ENCODE data around the gene OR52I1. TPM values are rescaled to one million over a fixed set of nuclear protein-coding genes. Genes with fewer than 3 reads are reported as not detected.
A peak's percentile ranks its signal among the peaks of the same experiment; 100 is the strongest.

The OR52I1 gene
- total RNA-seq, 1 donor from 2014 or later = not detected

DNA sequence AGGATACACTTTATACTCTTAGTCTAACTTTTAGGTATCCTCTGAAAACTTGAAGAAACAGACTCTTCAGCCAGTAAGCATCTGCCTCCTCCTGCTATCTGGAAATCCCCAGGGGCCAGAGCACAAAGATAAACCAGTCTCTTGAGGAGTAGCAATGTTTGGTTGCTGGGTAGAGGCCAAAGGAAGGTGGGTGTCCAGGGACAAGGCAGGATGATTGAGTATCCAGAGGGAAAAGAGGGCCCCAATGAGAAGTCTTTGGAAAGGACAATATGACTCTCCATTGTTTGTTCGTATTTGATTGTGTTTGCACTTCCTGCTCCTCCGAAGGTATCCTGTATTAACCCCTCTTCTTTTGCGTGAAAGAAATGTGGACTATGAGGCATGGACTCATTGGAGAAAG is 4.8 kb upstream of the OR52I1 start:
- Histone ChIP-seq H3K27ac (ENCODE audit: low read depth, low read length) (no peak overlapping the region), H3K4me2 (ENCODE audit: low read length) (no peak overlapping the region), H3K27me3 (ENCODE audit: insufficient read depth, low read length) (no peaks in the 10 kb centered on the region), H3K4me3 (ENCODE audit: insufficient read depth, low read depth, low read length) (no peak overlapping the region), H2AFZ (ENCODE audit: low read depth, low read length) (no peak overlapping the region), H3K9ac (ENCODE audit: low read length) (no peak overlapping the region), H3K36me3 (ENCODE audit: insufficient read depth, low read length) (no peaks in the 10 kb centered on the region), H3K9me3 (ENCODE audit: insufficient read depth, low read depth, low read length) (no peaks in the 10 kb centered on the region), H3K79me2 (ENCODE audit: insufficient read depth, low read length) (no peaks in the 10 kb centered on the region), H4K20me1 (ENCODE audit: insufficient read depth, low read length) (no peaks in the 10 kb centered on the region), H3K4me1 (ENCODE audit: insufficient read depth, low read length) (no peaks in the 10 kb centered on the region)
- H3K27ac Mint-ChIP-seq (ENCODE audit: unreplicated experiment) = no peak overlapping the region
- no peaks in the 10 kb centered on the region for H3K9me3 Mint-ChIP-seq (ENCODE audit: unreplicated experiment)
- no peaks in the 10 kb centered on the region for H3K36me3 Mint-ChIP-seq (ENCODE audit: low read depth, unreplicated experiment)
- no peak for DNase-seq (ENCODE audit: low read depth)
- no peak for FAIRE-seq
- TF ChIP-seq CTCF (IDR thresholded peaks at IDR 0.05; ENCODE audit: insufficient read depth, low read depth, low read length) = no peak
- TF ChIP-seq EZH2 (IDR thresholded peaks at IDR 0.05; ENCODE audit: insufficient read depth, low read length) = no peak
- peaks cover 19% of the 10 kb centered on the region for H3K27me3 Mint-ChIP-seq (ENCODE audit: low read depth, unreplicated experiment)
- no peaks in the 10 kb centered on the region for H3K4me1 Mint-ChIP-seq (ENCODE audit: low read depth, unreplicated experiment)
- H3K4me3 Mint-ChIP-seq (ENCODE audit: unreplicated experiment) = no peak overlapping the region

GRCh38 chr11:4605057-4605456 is 11.2 kb downstream of the OR52I1 start:
- Mint-ChIP-seq H3K9me3 (ENCODE audit: unreplicated experiment) (no peaks in the 10 kb centered on the region), H3K36me3 (ENCODE audit: low read depth, unreplicated experiment) (peaks cover 16% of the 10 kb centered on the region), H3K27ac (ENCODE audit: unreplicated experiment) (no peak overlapping the region), H3K4me1 (ENCODE audit: low read depth, unreplicated experiment) (peaks cover 4% of the 10 kb centered on the region), H3K4me3 (ENCODE audit: unreplicated experiment) (no peak overlapping the region), H3K27me3 (ENCODE audit: low read depth, unreplicated experiment) (no peaks in the 10 kb centered on the region)
- Histone ChIP-seq H2AFZ (ENCODE audit: low read depth, low read length) (no peak overlapping the region), H3K9me3 (ENCODE audit: insufficient read depth, low read depth, low read length) (no peaks in the 10 kb centered on the region), H3K9ac (ENCODE audit: low read length) (no peak overlapping the region), H3K4me2 (ENCODE audit: low read length) (no peak overlapping the region), H3K4me1 (ENCODE audit: insufficient read depth, low read length) (peaks cover 7% of the 10 kb centered on the region), H3K36me3 (ENCODE audit: insufficient read depth, low read length) (peaks cover 3% of the 10 kb centered on the region), H3K4me3 (ENCODE audit: insufficient read depth, low read depth, low read length) (no peak overlapping the region), H4K20me1 (ENCODE audit: insufficient read depth, low read length) (no peaks in the 10 kb centered on the region), H3K79me2 (ENCODE audit: insufficient read depth, low read length) (no peaks in the 10 kb centered on the region), H3K27me3 (ENCODE audit: insufficient read depth, low read length) (no peaks in the 10 kb centered on the region), H3K27ac (ENCODE audit: low read depth, low read length) (no peak overlapping the region)
- TF ChIP-seq EZH2 (IDR thresholded peaks at IDR 0.05; ENCODE audit: insufficient read depth, low read length) = no peak
- no peak for TF ChIP-seq CTCF (IDR thresholded peaks at IDR 0.05; ENCODE audit: insufficient read depth, low read depth, low read length)
- DNase-seq (ENCODE audit: low read depth) = no peak
- no peak for FAIRE-seq

DNA sequence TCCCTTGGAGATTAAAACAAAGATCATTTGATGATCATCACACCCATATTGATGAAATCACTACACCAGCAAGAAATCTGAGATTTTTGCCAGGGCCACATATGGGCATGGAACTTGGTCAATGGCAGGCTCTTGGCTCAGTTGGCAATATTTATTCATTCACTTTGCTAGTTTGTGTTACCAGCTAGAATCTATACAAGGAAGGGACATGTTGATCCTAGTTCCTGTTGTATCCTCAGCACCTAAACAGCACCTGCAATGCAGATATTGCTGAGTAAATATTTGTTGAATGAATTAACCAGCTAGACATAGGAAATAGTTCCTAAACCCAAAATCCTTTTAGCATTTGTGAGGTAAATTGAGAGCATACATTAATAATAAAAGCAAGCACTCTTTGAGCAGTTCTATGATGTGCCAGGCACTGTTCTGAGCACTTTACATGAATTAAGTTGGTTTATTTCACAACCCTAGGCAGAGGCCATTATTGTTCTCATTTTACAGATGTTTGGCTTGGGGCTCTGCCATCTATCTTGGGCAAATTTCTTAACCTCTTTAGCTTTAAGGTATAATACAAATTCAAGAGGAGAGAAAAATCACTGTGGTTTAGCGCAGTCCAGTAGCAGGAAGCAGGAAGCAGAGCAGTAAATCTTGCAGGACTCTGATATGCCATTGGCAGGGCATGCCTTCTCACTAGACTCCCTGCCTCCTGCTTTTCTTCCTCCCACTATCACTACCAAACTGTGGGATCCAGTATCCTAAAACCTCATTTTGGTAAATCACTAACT is 12.6 kb downstream of the OR52I1 start:
- DNase-seq (ENCODE audit: low read depth) (no peak), FAIRE-seq (no peak)
- Mint-ChIP-seq H3K4me1 (ENCODE audit: low read depth, unreplicated experiment) (peaks cover 4% of the 10 kb centered on the region), H3K27ac (ENCODE audit: unreplicated experiment) (no peak overlapping the region), H3K4me3 (ENCODE audit: unreplicated experiment) (peak overlapping the region; percentile 97), H3K9me3 (ENCODE audit: unreplicated experiment) (no peaks in the 10 kb centered on the region), H3K36me3 (ENCODE audit: low read depth, unreplicated experiment) (peaks cover 10% of the 10 kb centered on the region), H3K27me3 (ENCODE audit: low read depth, unreplicated experiment) (no peaks in the 10 kb centered on the region)
- Histone ChIP-seq H3K9me3 (ENCODE audit: insufficient read depth, low read depth, low read length) (no peaks in the 10 kb centered on the region), H3K79me2 (ENCODE audit: insufficient read depth, low read length) (no peaks in the 10 kb centered on the region), H3K4me2 (ENCODE audit: low read length) (peak overlapping the region; percentile 80), H3K36me3 (ENCODE audit: insufficient read depth, low read length) (peaks cover 2% of the 10 kb centered on the region), H3K27ac (ENCODE audit: low read depth, low read length) (no peak overlapping the region), H3K27me3 (ENCODE audit: insufficient read depth, low read length) (no peaks in the 10 kb centered on the region), H4K20me1 (ENCODE audit: insufficient read depth, low read length) (no peaks in the 10 kb centered on the region), H3K4me1 (ENCODE audit: insufficient read depth, low read length) (peaks cover 7% of the 10 kb centered on the region), H3K4me3 (ENCODE audit: insufficient read depth, low read depth, low read length) (peak overlapping the region; percentile 68), H3K9ac (ENCODE audit: low read length) (no peak overlapping the region), H2AFZ (ENCODE audit: low read depth, low read length) (no peak overlapping the region)
- TF ChIP-seq EZH2 (IDR thresholded peaks at IDR 0.05; ENCODE audit: insufficient read depth, low read length) (no peak), CTCF (IDR thresholded peaks at IDR 0.05; ENCODE audit: insufficient read depth, low read depth, low read length) (no peak)

All from astrocyte (in vitro differentiated cells and primary cell).